NB4 (cell line): ENCODE data around the gene CRISPLD2.

Experiments
- CTCF ChIP-seq: IDR thresholded peaks from one replicate; pipeline ENCODE4 v1.5.1; 2012; ENCODE audit warnings: low read depth, low read length
- POLR2A ChIP-seq: IDR thresholded peaks from 2 replicates; pipeline ENCODE4 v1.6.1; 2011; ENCODE audit warnings: mild to moderate bottlenecking; ENCODE audit not compliant: insufficient read length; ENCODE audit errors: extremely low read depth

- TF ChIP-seq CTCF (no peak), POLR2A (no peak)
These were observed 2.2 kb upstream of the CRISPLD2 start for GRCh38 chr16:84817613-84818012.
